IMR-90 (cell line): Measurements from ENCODE around the gene LHX1. TPM values are rescaled to one million over a fixed set of nuclear protein-coding genes. Genes with fewer than 3 reads are reported as not detected.

Source experiments
- ATAC-seq: fragments of 200-7000 bp; cut with Tn5 transposase; 2 replicates; pipeline ENCODE4 v1.9.1; 2020; ENCODE audit warnings: low read depth, mild to moderate bottlenecking, moderate library complexity
- BruUV-seq: library from RNA; stranded (reverse); fragments of 400-500 nt; replicated peaks from 2 replicates; lab custom pipeline; 2021; lab: Mats Ljungman, UMichigan
- CTCF ChIA-PET: fragments of 300-600 bp; formaldehyde crosslinking; extraction: SDS; loops from one replicate; lab custom pipeline; 2021; ENCODE audit warnings: antibody characterized with exemption; lab: Yijun Ruan, JAX
- POLR2A ChIA-PET: fragments of 300-600 bp; sonication (Branson Sonifier 250); formaldehyde crosslinking; loops from one replicate; lab custom pipeline; 2022; ENCODE audit warnings: antibody characterized with exemption; ENCODE audit not compliant: unreplicated experiment; lab: Charles Lee
- DNase-seq: peaks from one replicate; pipeline ENCODE4 v3.0.0; 2013
- H2AFZ ChIP-seq: replicated peaks from 2 replicates; pipeline ENCODE3; 2013; ENCODE audit warnings: low read length, mild to moderate bottlenecking; ENCODE audit not compliant: poor library complexity
- H2AK5ac ChIP-seq: 2 replicates; pipeline ENCODE4 v1.6.1; 2013; ENCODE audit warnings: low read depth, low read length, inconsistent platforms
- H2AK9ac ChIP-seq: replicated peaks from 2 replicates; pipeline ENCODE3; 2013; ENCODE audit warnings: mild to moderate bottlenecking, low read depth, low read length, moderate library complexity; ENCODE audit not compliant: poor library complexity
- H2BK120ac ChIP-seq: 2 replicates; pipeline ENCODE4 v1.6.1; 2013; ENCODE audit warnings: low read depth, low read length, inconsistent platforms
- H2BK15ac ChIP-seq: 3 replicates; pipeline ENCODE4 v1.6.1; 2013; ENCODE audit warnings: low read depth, low read length, inconsistent platforms
- H2BK20ac ChIP-seq: 2 replicates; pipeline ENCODE4 v1.6.1; 2013; ENCODE audit warnings: low read depth, mild to moderate bottlenecking, inconsistent platforms, low read length, moderate library complexity
- H2BK5ac ChIP-seq: 2 replicates; pipeline ENCODE4 v1.6.1; 2013; ENCODE audit warnings: mild to moderate bottlenecking, low read depth, low read length, inconsistent platforms; ENCODE audit not compliant: poor library complexity, severe bottlenecking
- H3K14ac ChIP-seq: replicated peaks from 2 replicates; pipeline ENCODE4 v1.6.1; 2013; ENCODE audit warnings: low read depth, low read length, inconsistent platforms
- H3K18ac ChIP-seq: 2 replicates; pipeline ENCODE4 v1.6.1; 2013; ENCODE audit warnings: low read depth, low read length, control low read depth
- H3K23ac ChIP-seq: 2 replicates; pipeline ENCODE4 v1.6.1; 2013; ENCODE audit warnings: low read depth, low read length, inconsistent platforms
- H3K27ac ChIP-seq: 2 replicates; pipeline ENCODE4 v1.5.1; 2013; ENCODE audit warnings: mild to moderate bottlenecking, control low read depth, low read length; ENCODE audit not compliant: insufficient read depth
- H3K27me3 ChIP-seq: 2 replicates; pipeline ENCODE4 v1.6.1; 2013; ENCODE audit warnings: low read length; ENCODE audit not compliant: control insufficient read depth, insufficient read depth
- H3K36me3 ChIP-seq: 2 replicates; pipeline ENCODE4 v1.6.1; 2013; ENCODE audit warnings: low read length, mixed read lengths; ENCODE audit not compliant: control insufficient read depth, insufficient read depth
- H3K4ac ChIP-seq: 2 replicates; pipeline ENCODE4 v1.6.1; 2013; ENCODE audit warnings: low read depth, low read length, inconsistent platforms
- H3K4me1 ChIP-seq: 2 replicates; pipeline ENCODE4 v1.6.1; 2013; ENCODE audit warnings: low read length, mixed read lengths; ENCODE audit not compliant: control insufficient read depth, insufficient read depth
- H3K4me2 ChIP-seq: 2 replicates; pipeline ENCODE4 v1.6.1; 2013; ENCODE audit warnings: low read depth, mild to moderate bottlenecking, control low read depth, low read length, moderate library complexity
- H3K4me3 ChIP-seq: 2 replicates; pipeline ENCODE4 v1.5.1; 2013; ENCODE audit warnings: low read depth, mild to moderate bottlenecking, control low read depth, low read length, moderate library complexity; ENCODE audit not compliant: insufficient read depth
- H3K56ac ChIP-seq: 2 replicates; pipeline ENCODE4 v1.6.1; 2013; ENCODE audit warnings: low read length, inconsistent platforms; ENCODE audit not compliant: insufficient read depth; ENCODE audit errors: extremely low read depth
- H3K79me1 ChIP-seq, 2 experiments: 2 replicates each; pipeline ENCODE4 v1.6.1; 2013; ENCODE audit warnings: low read length in 2 of 2, inconsistent platforms in 1 of 2, low read depth in 1 of 2
- H3K9ac ChIP-seq: 2 replicates; pipeline ENCODE4 v1.6.1; 2013; ENCODE audit warnings: low read depth, low read length, control low read depth
- H3K9me1 ChIP-seq: 2 replicates; pipeline ENCODE4 v1.6.1; 2013; ENCODE audit warnings: low read length, inconsistent platforms; ENCODE audit not compliant: insufficient read depth
- H3K9me3 ChIP-seq: 2 replicates; pipeline ENCODE4 v1.6.1; 2013; ENCODE audit warnings: low read length; ENCODE audit not compliant: control insufficient read depth, insufficient read depth
- H4K20me1 ChIP-seq: 2 replicates; pipeline ENCODE4 v1.6.1; 2013; ENCODE audit warnings: low read length, inconsistent platforms; ENCODE audit not compliant: insufficient read depth
- H4K5ac ChIP-seq: 2 replicates; pipeline ENCODE4 v1.6.1; 2013; ENCODE audit warnings: mild to moderate bottlenecking, low read depth, low read length, control low read depth
- H4K8ac ChIP-seq, 2 experiments: 2 replicates each; pipeline ENCODE4 v1.6.1; 2013; ENCODE audit warnings: low read depth in 2 of 2, low read length in 2 of 2, control low read depth in 1 of 2, inconsistent platforms in 1 of 2
- H4K91ac ChIP-seq: 2 replicates; pipeline ENCODE4 v1.6.1; 2013; ENCODE audit warnings: low read depth, low read length, inconsistent platforms; ENCODE audit not compliant: insufficient read depth
- FOS ChIP-seq: fragments of 150-350 bp; IDR thresholded peaks from 2 replicates; pipeline ENCODE4 v1.6.1; 2016; ENCODE audit warnings: low read depth, low read length
- MXI1 ChIP-seq: IDR thresholded peaks from 2 replicates; pipeline ENCODE4 v1.6.1; 2012; ENCODE audit warnings: low read depth, mild to moderate bottlenecking, low read length, moderate library complexity, borderline replicate concordance
- WGBS, 2 experiments: methylation state at CpG; one replicate each; pipeline versions ENCODE4 v1.1.5 to v1.1.7; 2013; ENCODE audit warnings: missing lambda C conversion rate in 2 of 2; ENCODE audit not compliant: insufficient read length in 1 of 2; ENCODE audit errors: extremely low coverage in 2 of 2; 5-methylcytosine and 5-hydroxymethylcytosine counted together
- dilution Hi-C: fragments of 300-500 bp; cut with HindIII; formaldehyde crosslinking; loops from one replicate; pipeline ENCODE4 v1.14.3; 2018; ENCODE audit warnings: low sequenced_read_pairs; ENCODE audit not compliant: unreplicated experiment
- in situ Hi-C: fragments of 300-500 bp; cut with MboI; formaldehyde crosslinking; loops from 3 replicates; pipeline ENCODE4 v1.14.3; 2019; ENCODE audit warnings: low sequenced_read_pairs, inconsistent platforms, mixed read lengths
- intact Hi-C: fragments of 100-400 bp; cut with micrococcal nuclease; formaldehyde crosslinking; loops from 2 replicates; pipeline ENCODE4 v1.10.0; 2022
- polyA plus RNA-seq, 3 experiments: library from polyadenylated mRNA; depleted of rRNA; stranded (reverse); fragments of >200 nt; gene quantifications; 2 replicates each; pipeline ENCODE4 v1.2.3, GENCODE V29; 2012; ENCODE audit warnings: low replicate concordance in 1 of 3
- total RNA-seq: library from RNA; depleted of rRNA; stranded (reverse); fragments of >200 nt; gene quantifications from 2 replicates; pipeline ENCODE4 v1.2.3, GENCODE V29; 2012
- TF ChIP-seq, protein P1 (sequence below): conservative IDR thresholded peaks from 2 replicates; pipeline ENCODE4 v1.5.1; 2012; ENCODE audit warnings: mild to moderate bottlenecking, low read depth, low read length, improper control_type of control experiment

Gene LHX1
- total and polyA plus RNA-seq, 2 of the 4 experiments (the other 2 are of a cell fraction): not detected

DNA sequence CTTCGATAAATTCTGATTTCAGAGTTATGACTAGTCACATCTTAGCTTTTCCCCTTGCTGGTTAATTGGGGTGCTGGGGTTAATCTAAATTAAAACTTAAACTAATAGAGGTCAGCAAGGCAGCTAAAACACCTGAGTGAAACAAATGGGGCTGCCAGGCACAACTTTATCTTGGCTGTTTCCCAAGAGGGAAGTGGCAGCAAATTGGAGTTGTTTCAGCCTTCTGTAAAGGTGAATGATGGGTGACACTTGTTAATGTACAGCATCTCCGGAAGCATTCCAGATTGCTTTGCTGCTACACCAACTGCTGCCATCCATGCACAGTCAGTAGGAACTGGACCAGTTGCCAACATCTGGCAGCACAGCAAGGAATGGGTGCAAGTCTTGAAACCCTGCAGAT, 55.4 kb downstream of the LHX1 start:
- no peak overlapping the region for H3K9ac ChIP-seq
- in situ Hi-C loops (no loop called here), intact Hi-C loops (no loop called here), dilution Hi-C loops (no loop called here)
- H2AK5ac ChIP-seq: no peak overlapping the region
- H4K5ac ChIP-seq: no peak overlapping the region
- H3K27me3 ChIP-seq: no peaks in the 10 kb centered on the region
- WGBS, 2 experiments: no CpG with 5 or more reads among the region's 2 CpGs
- H2BK20ac ChIP-seq: no peak overlapping the region
- H3K23ac ChIP-seq: no peak overlapping the region
- no peak overlapping the region for H2AK9ac ChIP-seq
- H2BK120ac ChIP-seq: no peak overlapping the region
- ChIA-PET POLR2A (no interaction called here), CTCF (no interaction called here)
- H3K14ac ChIP-seq: no peak overlapping the region
- no peak overlapping the region for H3K4ac ChIP-seq
- no peak overlapping the region for H3K4me2 ChIP-seq
- H2AFZ ChIP-seq: no peak overlapping the region
- peaks cover 4 to 15% of the 10 kb centered on the region in 2 experiments; a peak in 2 of 4 replicates for H3K79me1 ChIP-seq
- 0 out of 2 replicates have a peak, but pooled peaks cover 3% of the 10 kb centered on the region for H3K9me1 ChIP-seq
- H3K4me3 ChIP-seq: no peak overlapping the region
- no peak overlapping the region for H2BK15ac ChIP-seq
- TF ChIP-seq MXI1: no peak
- TF ChIP-seq FOS: no peak
- TF ChIP-seq, protein P1, sequence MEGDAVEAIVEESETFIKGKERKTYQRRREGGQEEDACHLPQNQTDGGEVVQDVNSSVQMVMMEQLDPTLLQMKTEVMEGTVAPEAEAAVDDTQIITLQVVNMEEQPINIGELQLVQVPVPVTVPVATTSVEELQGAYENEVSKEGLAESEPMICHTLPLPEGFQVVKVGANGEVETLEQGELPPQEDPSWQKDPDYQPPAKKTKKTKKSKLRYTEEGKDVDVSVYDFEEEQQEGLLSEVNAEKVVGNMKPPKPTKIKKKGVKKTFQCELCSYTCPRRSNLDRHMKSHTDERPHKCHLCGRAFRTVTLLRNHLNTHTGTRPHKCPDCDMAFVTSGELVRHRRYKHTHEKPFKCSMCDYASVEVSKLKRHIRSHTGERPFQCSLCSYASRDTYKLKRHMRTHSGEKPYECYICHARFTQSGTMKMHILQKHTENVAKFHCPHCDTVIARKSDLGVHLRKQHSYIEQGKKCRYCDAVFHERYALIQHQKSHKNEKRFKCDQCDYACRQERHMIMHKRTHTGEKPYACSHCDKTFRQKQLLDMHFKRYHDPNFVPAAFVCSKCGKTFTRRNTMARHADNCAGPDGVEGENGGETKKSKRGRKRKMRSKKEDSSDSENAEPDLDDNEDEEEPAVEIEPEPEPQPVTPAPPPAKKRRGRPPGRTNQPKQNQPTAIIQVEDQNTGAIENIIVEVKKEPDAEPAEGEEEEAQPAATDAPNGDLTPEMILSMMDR: no peak
- no TSS peak for BruUV-seq
- no peak for ATAC-seq
- peaks cover 37% of the 10 kb centered on the region for H3K36me3 ChIP-seq
- H3K18ac ChIP-seq: no peak overlapping the region
- no peak overlapping the region for H3K27ac ChIP-seq
- no peak for DNase-seq
- no peaks in the 10 kb centered on the region for H3K9me3 ChIP-seq
- H3K4me1 ChIP-seq: peaks cover 2% of the 10 kb centered on the region
- H4K20me1 ChIP-seq: peaks cover 4% of the 10 kb centered on the region; the same call in 1 of the 2 replicates
- H4K8ac ChIP-seq: no peak overlapping the region
- no peak overlapping the region for H3K56ac ChIP-seq
- H4K91ac ChIP-seq: no peak overlapping the region
- no peak overlapping the region for H2BK5ac ChIP-seq
